Measurements from ENCODE around the gene MSTO1.
"Not testable (repeated sequence)": the region's sequence is repeated elsewhere in the genome, so short reads cannot be mapped to it uniquely, and the experiment has no call there.

MSTO1 gene

GRCh38 chr1:155622191-155622590, 12.2 kb downstream of the MSTO1 start:
- no peak for DNase-seq

- DNase-seq = no peak
Observed at GRCh38 chr1:155623357-155623756, 13.3 kb downstream of the MSTO1 start.

GRCh38 chr1:155626428-155626827, 16.4 kb downstream of the MSTO1 start:
- not testable (repeated sequence) for DNase-seq

GRCh38 chr1:155636397-155637153, 26.6 kb downstream of the MSTO1 start:
- DNase-seq = no peak

GRCh38 chr1:155640367-155640766, 30.3 kb downstream of the MSTO1 start:
- no peak for DNase-seq

- not testable (repeated sequence) for DNase-seq
Observed at GRCh38 chr1:155642559-155643180, 32.7 kb downstream of the MSTO1 start.

- DNase-seq = no peak
Observed at GRCh38 chr1:155643230-155643629, 33.2 kb downstream of the MSTO1 start.

- no peak for DNase-seq
Observed at GRCh38 chr1:155645034-155645598, 35.1 kb downstream of the MSTO1 start.

GRCh38 chr1:155645648-155646047, 35.6 kb downstream of the MSTO1 start:
- DNase-seq = no peak

- DNase-seq = no peak
Observed at GRCh38 chr1:155646307-155646706, 36.3 kb downstream of the MSTO1 start.

GRCh38 chr1:155648207-155649147, 38.5 kb downstream of the MSTO1 start:
- DNase-seq = no peak

GRCh38 chr1:155649676-155650075, 39.7 kb downstream of the MSTO1 start:
- DNase-seq = no peak

- no peak for DNase-seq
Observed at GRCh38 chr1:155650231-155650757, 40.3 kb downstream of the MSTO1 start.

- DNase-seq = no peak
Observed at GRCh38 chr1:155651861-155652661, 42.0 kb downstream of the MSTO1 start.

GRCh38 chr1:155652951-155653350, 42.9 kb downstream of the MSTO1 start:
- DNase-seq = no peak

GRCh38 chr1:155657463-155657862, 47.4 kb downstream of the MSTO1 start:
- DNase-seq = no peak

- DNase-seq = not testable (repeated sequence)
Observed at GRCh38 chr1:155661239-155661638, 51.2 kb downstream of the MSTO1 start.

Data from cerebellar nuclear complex (tissue), 1 donor.